ENCODE data around the gene MYL2. TPM values are rescaled to one million over a fixed set of nuclear protein-coding genes. Genes with fewer than 3 reads are reported as not detected.

Gene MYL2
- total RNA-seq, 1 donor from 2014 or later: not detected

- no peak for TF ChIP-seq CTCF (IDR thresholded peaks at IDR 0.05; ENCODE audit: insufficient read depth, low read length, severe bottlenecking)
- H3K27me3 ChIP-seq (ENCODE audit: control insufficient read depth, insufficient read depth, low read length): no peaks in the 10 kb centered on the region
- H3K36me3 ChIP-seq (ENCODE audit: control insufficient read depth, insufficient read depth, low read length): no peaks in the 10 kb centered on the region
- no peak overlapping the region for H3K4me3 ChIP-seq (ENCODE audit: low read depth, low read length)
- DNase-seq (ENCODE audit: low read depth) (no peak), FAIRE-seq (no peak)
Measured at GRCh38 chr12:110912263-110912662, 8.1 kb downstream of the MYL2 start.

- Histone ChIP-seq H3K36me3 (ENCODE audit: control insufficient read depth, insufficient read depth, low read length) (no peaks in the 10 kb centered on the region), H3K4me3 (ENCODE audit: low read depth, low read length) (no peak overlapping the region), H3K27me3 (ENCODE audit: control insufficient read depth, insufficient read depth, low read length) (no peaks in the 10 kb centered on the region)
- FAIRE-seq (no peak), DNase-seq (ENCODE audit: low read depth) (peak; percentile 60)
- no peak for TF ChIP-seq CTCF (IDR thresholded peaks at IDR 0.05; ENCODE audit: insufficient read depth, low read length, severe bottlenecking)
Measured at GRCh38 chr12:110908377-110909152, 11.8 kb downstream of the MYL2 start.

- no peaks in the 10 kb centered on the region for H3K27me3 ChIP-seq (ENCODE audit: control insufficient read depth, insufficient read depth, low read length)
- FAIRE-seq (no peak), DNase-seq (ENCODE audit: low read depth) (no peak)
Measured at GRCh38 chr12:110907583-110907982, 12.8 kb downstream of the MYL2 start.

GRCh38 chr12:110906985-110907384, 13.4 kb downstream of the MYL2 start:
- Histone ChIP-seq H3K36me3 (ENCODE audit: control insufficient read depth, insufficient read depth, low read length) (no peaks in the 10 kb centered on the region), H3K27me3 (ENCODE audit: control insufficient read depth, insufficient read depth, low read length) (peaks cover 3% of the 10 kb centered on the region), H3K4me3 (ENCODE audit: low read depth, low read length) (no peak overlapping the region)
- no peak for FAIRE-seq
- no peak for TF ChIP-seq CTCF (IDR thresholded peaks at IDR 0.05; ENCODE audit: insufficient read depth, low read length, severe bottlenecking)
- peak; percentile 15 for DNase-seq (ENCODE audit: low read depth)

More at GRCh38 chr12:110907583-110907982, 12.8 kb downstream of the MYL2 start:
- no peak for TF ChIP-seq CTCF (IDR thresholded peaks at IDR 0.05; ENCODE audit: insufficient read depth, low read length, severe bottlenecking)
- Histone ChIP-seq H3K36me3 (ENCODE audit: control insufficient read depth, insufficient read depth, low read length) (no peaks in the 10 kb centered on the region), H3K4me3 (ENCODE audit: low read depth, low read length) (no peak overlapping the region)

GRCh38 chr12:110906516-110906915, 13.9 kb downstream of the MYL2 start:
- H3K27me3 ChIP-seq (ENCODE audit: control insufficient read depth, insufficient read depth, low read length): peaks cover 3% of the 10 kb centered on the region
- no peak for FAIRE-seq

More at GRCh38 chr12:110906516-110906915, 13.9 kb downstream of the MYL2 start:
- TF ChIP-seq CTCF (IDR thresholded peaks at IDR 0.05; ENCODE audit: insufficient read depth, low read length, severe bottlenecking): no peak
- H3K4me3 ChIP-seq (ENCODE audit: low read depth, low read length): no peak overlapping the region
- no peaks in the 10 kb centered on the region for H3K36me3 ChIP-seq (ENCODE audit: control insufficient read depth, insufficient read depth, low read length)
- no peak for DNase-seq (ENCODE audit: low read depth)
